NCI-H128 (cell line): ENCODE results near the gene LCTL.

ENCODE experiments used
- DNase-seq: peaks from one replicate; lab custom pipeline; 2025; ENCODE audit not compliant: unreplicated experiment; lab: John Stamatoyannopoulos, UW

The LCTL gene, protein sequence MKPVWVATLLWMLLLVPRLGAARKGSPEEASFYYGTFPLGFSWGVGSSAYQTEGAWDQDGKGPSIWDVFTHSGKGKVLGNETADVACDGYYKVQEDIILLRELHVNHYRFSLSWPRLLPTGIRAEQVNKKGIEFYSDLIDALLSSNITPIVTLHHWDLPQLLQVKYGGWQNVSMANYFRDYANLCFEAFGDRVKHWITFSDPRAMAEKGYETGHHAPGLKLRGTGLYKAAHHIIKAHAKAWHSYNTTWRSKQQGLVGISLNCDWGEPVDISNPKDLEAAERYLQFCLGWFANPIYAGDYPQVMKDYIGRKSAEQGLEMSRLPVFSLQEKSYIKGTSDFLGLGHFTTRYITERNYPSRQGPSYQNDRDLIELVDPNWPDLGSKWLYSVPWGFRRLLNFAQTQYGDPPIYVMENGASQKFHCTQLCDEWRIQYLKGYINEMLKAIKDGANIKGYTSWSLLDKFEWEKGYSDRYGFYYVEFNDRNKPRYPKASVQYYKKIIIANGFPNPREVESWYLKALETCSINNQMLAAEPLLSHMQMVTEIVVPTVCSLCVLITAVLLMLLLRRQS

DNA sequence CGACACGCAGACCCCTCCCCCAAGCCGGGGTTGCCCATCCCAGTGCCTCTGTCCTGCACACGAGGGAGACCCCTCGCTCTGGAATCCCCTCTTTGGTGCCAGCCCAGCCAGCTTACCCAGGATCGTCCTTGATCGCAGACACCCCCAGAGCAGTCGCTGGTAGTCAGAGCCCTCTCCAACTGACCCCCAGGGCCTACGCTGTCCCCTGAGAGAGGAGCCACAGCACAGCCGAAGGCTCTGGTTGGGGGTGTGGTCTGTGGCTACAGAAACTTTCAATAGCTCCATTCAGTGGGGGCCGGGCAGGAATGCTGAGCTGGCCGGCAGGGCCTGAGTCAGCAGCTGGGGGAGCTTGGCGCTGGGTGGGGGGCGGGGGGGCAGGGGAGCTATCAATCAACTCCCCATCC lies at the start of gene LCTL:
Gene LCTL, minus strand, starts transcription at position 258 of the 404 bp plus-strand sequence. CDS start 633 bp downstream, outside the sequence.
- no peak for DNase-seq

GRCh38 chr15:66614951-66615760 lies 49.4 kb upstream of the LCTL start:
- DNase-seq: no peak

DNA sequence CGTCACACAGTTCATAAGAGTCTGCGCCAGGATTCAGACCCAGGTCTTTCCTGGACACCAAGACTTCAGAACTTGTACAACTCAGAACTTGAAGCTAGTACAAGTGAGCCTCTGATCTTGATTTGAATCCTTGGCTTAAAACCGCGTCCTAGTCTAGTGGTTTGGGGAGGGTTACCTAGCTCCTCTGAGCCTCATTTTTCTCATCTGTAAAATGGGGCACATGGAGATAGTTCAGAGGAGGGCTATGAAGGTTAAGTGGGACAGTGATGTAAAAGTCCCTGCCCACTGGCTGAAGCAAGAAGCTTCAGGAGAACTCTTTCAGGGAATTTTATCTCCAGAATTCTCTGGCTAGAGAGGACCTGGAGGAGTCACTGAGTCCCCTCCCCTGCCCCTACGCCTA lies 48.7 kb upstream of the LCTL start:
- DNase-seq: no peak

- DNase-seq: no peak
Observed at GRCh38 chr15:66613743-66614142, 47.9 kb upstream of the LCTL start.

- DNase-seq: no peak
Observed at GRCh38 chr15:66611257-66612053, 45.7 kb upstream of the LCTL start.

DNA sequence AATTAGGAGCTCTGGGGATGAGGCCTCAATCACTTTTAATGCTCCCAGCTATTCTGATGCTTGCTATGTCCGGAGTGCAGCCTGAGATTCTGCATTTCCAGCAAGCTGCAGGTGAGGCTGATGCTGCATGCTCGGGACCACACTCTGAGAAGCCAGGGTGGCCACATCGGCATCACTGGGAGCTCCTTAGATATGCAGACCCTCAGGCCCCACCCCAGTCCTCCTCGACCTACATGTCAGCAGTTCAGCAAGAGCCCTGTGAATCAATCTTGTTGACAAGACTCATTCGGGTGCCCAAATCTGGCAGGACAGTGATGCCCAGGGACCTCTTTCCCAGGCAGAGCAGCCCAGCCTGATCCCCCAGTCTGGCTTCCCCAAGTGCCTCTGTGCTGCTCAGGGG lies 44.1 kb upstream of the LCTL start:
- no peak for DNase-seq

- DNase-seq: no peak
Observed at GRCh38 chr15:66608881-66609280, 43.1 kb upstream of the LCTL start.

DNA sequence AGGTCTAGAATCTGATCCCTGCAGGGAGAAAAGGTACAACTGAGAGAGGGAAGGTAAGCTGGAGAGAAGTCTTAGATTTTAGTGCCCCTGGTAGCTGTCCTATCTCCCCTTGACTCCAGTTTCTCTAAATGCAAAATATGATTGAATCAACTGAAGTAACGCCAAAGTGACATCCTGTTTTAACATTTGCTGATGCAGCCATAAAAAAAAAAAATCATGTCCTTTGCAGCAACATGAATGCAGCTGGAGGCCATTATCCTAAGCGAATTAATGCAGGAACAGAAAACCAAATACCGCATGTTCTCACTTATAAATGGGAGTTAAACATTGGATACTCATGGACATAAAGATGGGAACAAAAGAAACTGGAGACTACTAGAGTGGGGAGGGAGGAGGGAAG lies 42.4 kb upstream of the LCTL start:
- no peak for DNase-seq

- DNase-seq: no peak
Observed at GRCh38 chr15:66603301-66604179, 37.7 kb upstream of the LCTL start.

- DNase-seq: no peak
Observed at GRCh38 chr15:66601521-66601920, 35.7 kb upstream of the LCTL start.

GRCh38 chr15:66600240-66600627 lies 34.4 kb upstream of the LCTL start:
- no peak for DNase-seq

DNA sequence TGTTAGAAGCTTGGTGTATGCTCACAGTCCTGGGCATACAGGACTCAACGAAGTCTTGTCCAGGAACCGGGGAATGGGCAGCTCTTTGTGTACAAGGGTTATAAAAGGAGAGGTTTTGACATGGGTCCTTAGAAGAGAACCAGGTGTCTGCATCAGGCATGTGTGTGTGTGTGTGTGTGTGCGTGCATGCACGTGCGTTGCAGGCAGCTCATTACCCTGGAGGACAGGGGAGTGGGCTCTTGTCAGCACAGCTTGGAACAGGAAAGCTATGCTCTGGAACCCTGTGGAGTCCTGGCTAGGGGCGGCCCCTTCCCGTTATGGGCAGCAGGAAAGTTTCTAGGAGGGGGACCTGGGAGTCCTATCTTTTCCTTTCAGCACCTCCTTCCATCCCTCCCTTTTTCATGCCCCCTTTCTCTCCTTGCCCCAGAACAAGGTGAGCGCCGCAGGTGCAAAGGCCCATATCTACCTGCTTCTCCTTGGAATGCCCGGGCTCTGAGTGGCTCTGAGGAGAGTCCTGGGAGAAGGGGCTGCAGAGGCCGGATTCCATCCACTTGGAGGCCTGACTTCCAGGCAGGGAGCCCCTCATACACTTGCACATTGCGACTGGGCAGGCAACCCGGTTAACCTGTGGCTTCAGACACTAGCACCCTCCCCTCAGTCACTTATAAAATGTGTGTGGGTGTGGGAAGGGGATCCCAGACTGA lies 33.9 kb upstream of the LCTL start:
- DNase-seq: no peak

- DNase-seq: no peak
Observed at GRCh38 chr15:66598095-66598815, 32.5 kb upstream of the LCTL start.

GRCh38 chr15:66595931-66596545 lies 30.2 kb upstream of the LCTL start:
- DNase-seq: no peak

- DNase-seq: no peak
Observed at GRCh38 chr15:66595332-66595731, 29.5 kb upstream of the LCTL start.

- no peak for DNase-seq
Observed at GRCh38 chr15:66594836-66595235, 29.0 kb upstream of the LCTL start.

DNA sequence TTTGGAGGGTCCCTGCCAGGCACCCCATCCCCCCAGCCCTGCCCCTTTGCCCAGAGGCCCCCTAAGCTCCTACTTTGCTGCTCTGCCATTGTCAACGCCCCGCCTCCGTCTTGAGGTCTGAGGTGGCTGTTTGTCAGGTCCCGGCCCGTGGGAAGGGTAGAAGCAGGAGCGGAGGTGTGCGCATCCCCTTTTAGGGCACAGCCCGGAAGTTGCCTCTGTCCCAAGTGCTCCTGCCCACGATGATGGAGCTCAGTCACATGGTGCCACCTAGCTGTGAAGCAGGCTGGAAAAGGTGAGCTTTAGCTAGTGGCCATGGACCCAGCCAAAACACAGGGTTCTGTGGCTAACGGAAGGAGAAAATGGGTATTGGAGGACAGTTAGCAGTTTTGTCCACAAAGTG lies 28.5 kb upstream of the LCTL start:
- no peak for DNase-seq

DNA sequence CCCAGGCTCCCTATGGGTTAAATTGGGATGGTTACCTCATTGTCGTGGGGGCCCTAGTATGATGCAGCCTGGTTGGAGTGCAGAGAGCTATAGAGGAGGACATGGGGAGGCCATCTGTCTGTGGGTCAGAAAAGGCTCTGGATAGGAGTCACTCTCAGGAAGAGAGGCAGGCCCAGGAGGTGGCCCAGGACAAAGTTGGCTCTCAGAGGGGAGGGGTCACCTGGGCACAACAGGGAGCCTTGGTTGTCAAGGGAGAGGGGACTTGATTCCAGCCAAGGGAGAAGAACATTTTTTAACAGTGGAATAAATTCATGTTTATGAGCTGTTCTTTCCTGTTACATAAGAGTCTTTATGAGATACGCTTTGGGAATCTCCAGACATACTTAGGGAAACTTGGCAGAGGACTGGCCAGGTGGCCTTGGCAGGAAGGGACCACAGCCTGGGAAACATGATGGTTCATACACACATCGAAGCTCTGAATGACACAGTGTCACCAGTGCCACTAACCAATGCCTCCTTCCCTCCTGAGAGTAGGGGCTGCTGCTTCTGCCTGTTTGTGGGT lies 27.5 kb upstream of the LCTL start:
- no peak for DNase-seq
